HG03139 (cell line): ENCODE data around the gene SF3A1.
A peak's percentile ranks its signal among the peaks of the same experiment; 100 is the strongest.
"Not testable (repeated sequence)": the region's sequence is repeated elsewhere in the genome, so short reads cannot be mapped to it uniquely, and the experiment has no call there.

Experiments
- ATAC-seq: cut with Tn5 transposase; IDR thresholded peaks from one replicate; pipeline ENCODE4 v1.9.1; 2021; ENCODE audit not compliant: unreplicated experiment

Gene SF3A1, protein sequence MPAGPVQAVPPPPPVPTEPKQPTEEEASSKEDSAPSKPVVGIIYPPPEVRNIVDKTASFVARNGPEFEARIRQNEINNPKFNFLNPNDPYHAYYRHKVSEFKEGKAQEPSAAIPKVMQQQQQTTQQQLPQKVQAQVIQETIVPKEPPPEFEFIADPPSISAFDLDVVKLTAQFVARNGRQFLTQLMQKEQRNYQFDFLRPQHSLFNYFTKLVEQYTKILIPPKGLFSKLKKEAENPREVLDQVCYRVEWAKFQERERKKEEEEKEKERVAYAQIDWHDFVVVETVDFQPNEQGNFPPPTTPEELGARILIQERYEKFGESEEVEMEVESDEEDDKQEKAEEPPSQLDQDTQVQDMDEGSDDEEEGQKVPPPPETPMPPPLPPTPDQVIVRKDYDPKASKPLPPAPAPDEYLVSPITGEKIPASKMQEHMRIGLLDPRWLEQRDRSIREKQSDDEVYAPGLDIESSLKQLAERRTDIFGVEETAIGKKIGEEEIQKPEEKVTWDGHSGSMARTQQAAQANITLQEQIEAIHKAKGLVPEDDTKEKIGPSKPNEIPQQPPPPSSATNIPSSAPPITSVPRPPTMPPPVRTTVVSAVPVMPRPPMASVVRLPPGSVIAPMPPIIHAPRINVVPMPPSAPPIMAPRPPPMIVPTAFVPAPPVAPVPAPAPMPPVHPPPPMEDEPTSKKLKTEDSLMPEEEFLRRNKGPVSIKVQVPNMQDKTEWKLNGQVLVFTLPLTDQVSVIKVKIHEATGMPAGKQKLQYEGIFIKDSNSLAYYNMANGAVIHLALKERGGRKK

DNA sequence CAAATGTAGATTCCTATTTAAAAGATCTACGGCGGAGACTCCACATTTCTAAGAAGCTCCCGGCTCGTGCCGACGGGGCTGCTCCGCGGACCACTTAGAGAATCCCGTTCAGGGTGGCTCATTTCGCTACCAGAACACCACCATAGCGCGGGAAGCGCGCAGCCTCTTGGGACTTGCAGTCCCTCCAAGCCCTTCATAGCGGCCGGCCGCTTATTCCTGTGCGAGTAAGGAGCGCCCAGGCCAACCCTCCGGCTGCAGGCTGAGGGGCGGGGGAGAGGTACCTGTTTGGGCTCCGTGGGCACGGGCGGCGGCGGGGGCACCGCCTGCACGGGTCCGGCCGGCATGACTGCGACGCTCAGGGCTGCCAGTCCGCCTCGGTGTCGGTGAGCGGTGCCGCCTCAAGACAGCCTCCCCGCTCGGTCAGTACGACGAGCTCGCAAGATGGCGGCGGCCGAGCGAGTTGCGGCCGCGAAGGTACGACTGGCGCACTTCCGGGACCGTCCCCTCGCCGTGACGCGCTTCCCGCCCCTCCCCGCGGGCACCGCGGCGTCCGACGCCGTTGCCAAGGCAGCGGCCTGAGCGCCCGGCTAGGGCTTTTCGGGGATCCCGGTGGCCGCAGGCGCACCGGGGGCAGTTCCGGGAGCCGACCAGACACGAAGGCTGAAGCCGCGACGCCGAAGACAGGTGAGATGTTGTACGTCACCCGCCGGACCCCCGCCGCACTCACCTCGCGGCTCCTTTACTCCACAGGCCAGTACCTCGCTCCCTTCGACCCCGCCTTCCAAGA is at the start of gene SF3A1, which contains the start of gene CCDC157:
Gene SF3A1, minus strand, starts transcription at position 446 of the 787 bp plus-strand sequence. Its CDS starts 102 bp downstream, at position 344.
Gene CCDC157, plus strand, starts transcription at position 559 of the 787 bp plus-strand sequence. CDS start 8,994 bp downstream, outside the sequence.
- peak; percentile 83 for ATAC-seq

- no peak for ATAC-seq
Measured at GRCh38 chr22:30406400-30406799, 49.7 kb upstream of the SF3A1 start.

GRCh38 chr22:30405731-30406130 is 49.0 kb upstream of the SF3A1 start:
- ATAC-seq: no peak

DNA sequence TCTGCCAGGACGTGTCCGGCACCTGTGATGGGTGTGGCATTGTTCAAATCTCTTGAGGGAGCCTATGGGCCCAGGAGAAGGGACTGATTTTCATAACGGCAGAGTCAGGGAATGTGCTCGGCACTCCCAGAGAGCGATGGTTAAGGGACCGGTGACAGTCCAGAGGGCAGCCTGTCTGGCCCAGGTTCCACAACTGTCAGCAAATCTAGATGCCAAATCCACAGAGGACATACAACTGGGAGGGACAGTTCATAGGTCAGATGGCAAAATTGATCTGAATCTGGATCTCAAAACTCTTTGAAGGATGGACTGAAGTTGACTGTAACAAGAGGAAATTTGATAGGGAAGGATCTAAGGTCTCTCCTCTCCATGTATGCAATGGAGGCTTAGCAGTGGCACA is 47.6 kb upstream of the SF3A1 start:
- ATAC-seq: no peak

- ATAC-seq: not testable (repeated sequence)
Measured at GRCh38 chr22:30402766-30403104, 46.0 kb upstream of the SF3A1 start.

GRCh38 chr22:30402028-30402765 is 45.5 kb upstream of the SF3A1 start:
- no peak for ATAC-seq

DNA sequence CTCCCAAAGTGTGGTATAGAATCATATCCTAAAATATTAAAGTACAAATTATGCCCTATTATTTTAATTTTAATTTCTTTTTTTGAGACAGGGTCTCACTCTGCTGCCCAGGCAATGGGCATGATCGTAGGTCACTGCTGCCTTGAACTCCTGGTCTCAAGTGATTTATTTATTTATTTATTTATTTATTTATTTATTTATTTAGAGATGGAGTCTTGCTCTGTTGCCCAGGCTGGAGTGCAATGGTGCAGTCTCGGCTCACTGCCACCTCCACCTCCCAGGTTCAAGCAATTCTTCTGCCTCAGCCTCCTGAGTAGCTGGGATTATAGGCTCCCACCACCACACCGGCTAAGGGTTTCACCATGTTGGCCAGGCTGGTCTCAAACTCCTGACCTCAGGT is 44.3 kb upstream of the SF3A1 start:
- not testable (repeated sequence) for ATAC-seq

GRCh38 chr22:30400159-30400558 is 43.5 kb upstream of the SF3A1 start:
- ATAC-seq: no peak

GRCh38 chr22:30399718-30400117 is 43.0 kb upstream of the SF3A1 start:
- ATAC-seq: no peak

GRCh38 chr22:30398685-30399680 is 42.3 kb upstream of the SF3A1 start:
- no peak for ATAC-seq

DNA sequence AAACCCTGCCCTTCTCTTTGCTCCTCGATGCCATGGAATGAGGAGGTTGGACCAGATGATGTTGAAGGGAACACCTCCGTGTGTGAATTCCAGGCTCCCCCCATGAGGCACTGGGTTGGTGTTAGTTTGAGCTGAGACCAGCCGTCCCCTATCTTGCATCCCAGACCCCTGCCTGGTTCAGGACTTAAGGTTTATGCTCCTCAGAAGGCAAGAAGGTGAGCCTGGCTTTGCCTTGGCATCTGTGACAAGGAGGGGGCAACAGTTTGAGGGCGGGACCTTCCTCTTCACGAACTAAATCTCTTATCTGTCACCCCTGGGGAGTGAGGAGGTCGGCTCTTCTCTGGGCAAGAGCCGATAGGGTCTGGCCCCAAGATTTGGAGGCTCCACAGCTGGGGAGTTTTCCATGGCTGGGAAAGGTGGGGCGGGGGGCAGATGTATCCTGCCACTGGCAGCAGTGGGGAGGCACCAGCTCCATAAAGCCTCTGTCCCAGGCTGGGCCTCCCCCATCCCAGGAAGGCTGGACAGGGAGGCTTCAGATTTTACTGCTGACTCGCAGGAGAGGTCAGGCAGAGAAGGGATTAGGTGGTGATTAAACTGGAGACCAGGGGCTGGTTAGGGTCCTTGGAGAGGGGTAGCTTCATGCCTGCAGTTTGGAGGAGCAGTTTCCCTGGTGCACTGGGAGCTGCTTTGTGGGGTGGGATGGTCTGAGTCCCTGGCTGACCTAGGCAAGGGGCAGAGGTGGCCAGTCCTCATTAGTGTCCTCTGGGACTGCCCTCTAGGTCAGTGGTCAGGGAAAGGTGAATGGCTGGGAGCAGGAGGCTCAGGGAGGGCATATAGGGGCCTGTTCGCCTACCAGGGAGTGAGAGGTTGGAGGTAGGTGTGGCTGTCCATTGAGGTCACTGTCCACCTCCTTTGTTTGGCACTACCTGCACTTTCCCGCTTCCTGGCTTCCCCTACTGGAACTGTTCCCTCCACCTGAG is 41.3 kb upstream of the SF3A1 start:
- no peak for ATAC-seq

GRCh38 chr22:30396871-30397655 is 40.4 kb upstream of the SF3A1 start, which contains the start of gene SEC14L2:
TSS of gene SEC14L2 (plus strand) at chr22:30397018. CDS start at chr22:30397117, 99 bp downstream.
- no peak for ATAC-seq

- no peak for ATAC-seq
Measured at GRCh38 chr22:30393885-30394284, 37.2 kb upstream of the SF3A1 start.

DNA sequence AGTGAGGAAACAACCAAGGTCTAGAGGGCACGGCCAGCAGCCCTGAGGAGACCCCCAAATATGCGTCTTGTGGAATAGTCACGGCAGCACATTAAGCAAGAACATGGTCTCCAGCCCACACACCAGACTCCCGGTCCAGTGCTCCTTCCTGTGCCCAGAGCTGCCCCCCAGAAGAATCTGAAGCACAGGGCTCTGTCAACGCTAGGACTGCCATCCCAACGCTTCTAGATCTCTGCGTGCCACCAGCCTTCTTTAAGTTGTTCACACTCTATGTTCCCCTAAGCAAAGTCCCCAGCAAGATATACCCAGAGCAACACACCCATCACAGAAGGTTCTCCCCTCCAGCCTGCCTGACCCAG is 36.6 kb upstream of the SF3A1 start:
- ATAC-seq: no peak

- ATAC-seq: no peak
Measured at GRCh38 chr22:30392661-30393321, 36.1 kb upstream of the SF3A1 start.

- no peak for ATAC-seq
Measured at GRCh38 chr22:30390974-30391691, 34.4 kb upstream of the SF3A1 start.
